HG02623 (cell line): ENCODE results near the gene GPER1.
"Not testable (repeated sequence)": the region's sequence is repeated elsewhere in the genome, so short reads cannot be mapped to it uniquely, and the experiment has no call there.

Experiments
- ATAC-seq: cut with Tn5 transposase; IDR thresholded peaks from one replicate; pipeline ENCODE4 v1.9.1; 2021; ENCODE audit warnings: moderate library complexity; ENCODE audit not compliant: unreplicated experiment

The GPER1 gene

GRCh38 chr7:1137517-1138167 is 49.7 kb downstream of the GPER1 start:
- ATAC-seq: peak; percentile 36

- no peak for ATAC-seq
These were observed 52.7 kb downstream of the GPER1 start for GRCh38 chr7:1140476-1141104.

- no peak for ATAC-seq
These were observed 53.7 kb downstream of the GPER1 start for GRCh38 chr7:1141651-1142050.

- ATAC-seq: no peak
These were observed 54.2 kb downstream of the GPER1 start for GRCh38 chr7:1142051-1142635.

- not testable (repeated sequence) for ATAC-seq
These were observed 55.1 kb downstream of the GPER1 start for GRCh38 chr7:1143031-1143430.
